ENCODE results near the gene LAGE3. TPM values are rescaled to one million over a fixed set of nuclear protein-coding genes. Genes with fewer than 3 reads are reported as not detected.

LAGE3 gene
- total and polyA plus RNA-seq, 8 donors = 14.9 to 24.2 (median 19.5) TPM

DNA sequence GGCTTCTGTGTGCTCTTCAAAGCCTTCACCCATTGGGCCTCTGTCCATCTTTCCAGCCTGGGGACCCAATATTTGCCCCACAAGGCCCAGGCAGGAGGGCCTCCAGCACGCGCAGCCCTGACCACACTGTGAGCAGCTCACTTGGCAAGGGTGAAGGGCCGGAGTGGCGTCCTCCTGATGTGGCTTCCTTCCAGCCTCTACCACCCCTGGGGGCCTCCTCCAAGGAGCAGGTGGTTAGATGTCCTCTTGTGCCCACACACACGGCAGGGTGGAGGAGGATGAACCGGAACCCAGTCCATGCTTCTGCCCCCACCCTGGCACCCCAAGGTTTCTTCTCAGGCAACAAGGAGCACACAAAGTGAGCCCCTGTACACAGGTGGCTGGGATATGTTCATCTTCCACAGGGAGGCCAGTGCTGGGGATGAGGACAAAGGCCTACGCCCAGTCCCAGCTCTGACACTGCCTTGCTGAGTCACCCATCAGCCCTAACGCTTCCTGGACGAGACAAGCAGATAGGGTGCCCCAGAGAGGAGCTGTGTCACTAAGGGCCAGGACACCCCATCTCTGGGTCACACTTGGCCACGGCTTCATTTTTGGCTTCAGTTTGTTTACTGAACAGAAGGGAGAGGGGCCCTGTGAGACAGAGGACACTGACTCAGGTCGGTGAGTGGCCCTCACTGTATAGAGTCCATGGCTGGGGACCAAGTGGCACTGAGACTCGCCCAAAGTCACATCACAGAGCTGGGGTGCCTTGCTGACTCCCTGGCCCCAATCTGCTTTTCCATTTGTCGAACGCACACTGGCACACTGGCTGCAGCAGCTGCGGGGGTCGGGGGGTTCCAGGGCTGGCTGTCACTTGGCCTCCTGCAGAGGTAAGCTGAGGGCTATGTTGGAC, 5.4 kb upstream of the LAGE3 start:
- H3K36me3 ChIP-seq = peaks cover 0 to 17% of the 10 kb centered on the region in 2 donors
- DNase-seq (no peak), ATAC-seq (no peak)
- peaks cover 6 to 45% of the 10 kb centered on the region in 2 donors for H3K4me1 ChIP-seq
- H3K9me3 ChIP-seq = no peaks in the 10 kb centered on the region
- intact Hi-C loops (cut with DNase I) = no loop called here
- no peak for TF ChIP-seq CTCF (IDR thresholded peaks at IDR 0.05)
- peak overlapping the region in 1 of 2 donors; percentile 68 for H3K4me3 ChIP-seq
- H3K27me3 ChIP-seq = no peaks in the 10 kb centered on the region
- H3K27ac ChIP-seq = no peak overlapping the region

GRCh38 chrX:154483325-154483724, 4.2 kb upstream of the LAGE3 start:
- peaks cover 0 to 17% of the 10 kb centered on the region in 2 donors for H3K36me3 ChIP-seq
- H3K27me3 ChIP-seq = no peaks in the 10 kb centered on the region
- DNase-seq (no peak), ATAC-seq (no peak)
- TF ChIP-seq CTCF (IDR thresholded peaks at IDR 0.05) = no peak
- H3K4me1 ChIP-seq = peaks cover 6 to 37% of the 10 kb centered on the region in 2 donors
- no peaks in the 10 kb centered on the region for H3K9me3 ChIP-seq
- no peak overlapping the region for H3K4me3 ChIP-seq
- no peak overlapping the region for H3K27ac ChIP-seq
- intact Hi-C loops (cut with DNase I) = no loop called here

DNA sequence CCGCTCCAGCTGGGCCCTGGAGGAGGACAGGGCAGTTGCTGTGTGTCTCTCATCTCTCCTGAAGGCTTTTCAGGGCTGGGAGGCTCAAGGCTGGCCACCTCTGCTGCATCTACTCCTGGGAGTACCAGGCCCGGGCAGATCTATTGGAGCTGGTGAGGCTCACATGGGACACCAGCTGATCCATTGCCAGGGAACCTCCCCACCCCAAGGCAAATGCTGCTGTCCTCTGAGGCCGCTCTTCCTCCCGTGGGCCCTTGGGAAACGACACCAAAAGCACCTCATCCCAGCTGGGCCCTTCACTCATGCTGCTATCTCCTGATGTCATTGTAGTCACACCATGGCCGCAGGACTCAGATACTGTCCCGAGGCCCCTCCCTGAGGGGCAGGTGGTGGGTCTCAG, 3.7 kb upstream of the LAGE3 start:
- intact Hi-C loops (cut with DNase I) = no loop called here
- Histone ChIP-seq H3K27ac (no peak overlapping the region), H3K4me1 (peaks cover 6 to 40% of the 10 kb centered on the region in 2 donors), H3K36me3 (peaks cover 0 to 13% of the 10 kb centered on the region in 2 donors), H3K4me3 (no peak overlapping the region), H3K9me3 (no peaks in the 10 kb centered on the region), H3K27me3 (no peaks in the 10 kb centered on the region)
- ATAC-seq (no peak), DNase-seq (peak in 1 of 4 donors; percentile 23)
- no peak for TF ChIP-seq CTCF (IDR thresholded peaks at IDR 0.05)

GRCh38 chrX:154481911-154482601, 3.0 kb upstream of the LAGE3 start:
- H3K27me3 ChIP-seq = no peaks in the 10 kb centered on the region
- peaks cover 6 to 32% of the 10 kb centered on the region in 2 donors for H3K4me1 ChIP-seq
- no peak overlapping the region for H3K4me3 ChIP-seq
- TF ChIP-seq CTCF (IDR thresholded peaks at IDR 0.05) = no peak
- peak in 1 of 4 donors; percentile 27 for DNase-seq
- no peak for ATAC-seq
- H3K36me3 ChIP-seq = peaks cover 0 to 8% of the 10 kb centered on the region in 2 donors
- H3K9me3 ChIP-seq = no peaks in the 10 kb centered on the region
- H3K27ac ChIP-seq = no peak overlapping the region
- intact Hi-C loops (cut with DNase I) = no loop called here

DNA sequence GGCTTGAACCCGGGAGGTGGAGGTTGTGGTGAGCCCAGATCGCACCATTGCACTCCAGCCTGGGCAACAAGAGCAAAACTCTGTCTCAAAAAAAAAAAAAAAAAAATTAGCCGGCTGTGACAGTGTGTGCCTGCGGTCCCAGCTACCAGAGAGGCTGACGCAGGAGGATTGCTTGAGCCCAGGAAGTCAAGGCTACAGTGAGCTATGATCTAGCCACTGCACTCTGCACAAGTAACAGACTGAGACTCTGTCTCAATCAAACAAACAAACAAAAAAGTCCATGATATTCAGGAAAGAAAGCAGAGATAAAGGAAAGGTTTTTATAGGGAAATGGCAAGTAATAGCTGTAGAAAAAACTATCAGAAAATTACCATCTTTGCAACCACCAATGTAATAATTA, 2.1 kb upstream of the LAGE3 start:
- Histone ChIP-seq H3K4me1 (peaks cover 6 to 29% of the 10 kb centered on the region in 2 donors), H3K27ac (no peak overlapping the region), H3K27me3 (no peaks in the 10 kb centered on the region), H3K9me3 (no peaks in the 10 kb centered on the region), H3K36me3 (peaks cover 0 to 8% of the 10 kb centered on the region in 2 donors), H3K4me3 (no peak overlapping the region)
- intact Hi-C loops (cut with DNase I) = no loop called here
- no peak for ATAC-seq
- no peak for TF ChIP-seq CTCF (IDR thresholded peaks at IDR 0.05)
- DNase-seq = no peak
